ENCODE measurements around the gene FAM221B.

The FAM221B gene

GRCh38 chr9:35869621-35870216 is 41.2 kb upstream of the FAM221B start:
- H2AFZ ChIP-seq (ENCODE audit: low read depth, low read length), result no peak overlapping the region
- no peak for TF ChIP-seq CTCF (IDR thresholded peaks at IDR 0.05; ENCODE audit: low read depth, low read length)
- no peak for TF ChIP-seq EZH2phosphoT487 (IDR thresholded peaks at IDR 0.05; ENCODE audit: low read depth)
- H3K9ac ChIP-seq (ENCODE audit: low read length), result no peak overlapping the region
- no peaks in the 10 kb centered on the region for H4K20me1 ChIP-seq (ENCODE audit: insufficient read depth, low read length)
- H3K4me3 ChIP-seq (ENCODE audit: low read length), result no peak overlapping the region
- H3K79me2 ChIP-seq (ENCODE audit: low read length), result no peaks in the 10 kb centered on the region
- H3K4me2 ChIP-seq (ENCODE audit: low read length), result no peak overlapping the region
- no peaks in the 10 kb centered on the region for H3K9me3 ChIP-seq (ENCODE audit: insufficient read depth, low read length)
- H3K4me1 ChIP-seq (ENCODE audit: low read length), result no peaks in the 10 kb centered on the region
- H3K27ac ChIP-seq (ENCODE audit: low read length), result no peak overlapping the region
- no peaks in the 10 kb centered on the region for H3K27me3 ChIP-seq (ENCODE audit: low read depth, low read length)
- no peaks in the 10 kb centered on the region for H3K36me3 ChIP-seq (replicated peaks; ENCODE audit: low read depth, low read length)

GRCh38 chr9:35868933-35869332 is 40.4 kb upstream of the FAM221B start:
- H4K20me1 ChIP-seq (ENCODE audit: insufficient read depth, low read length), result no peaks in the 10 kb centered on the region
- TF ChIP-seq EZH2phosphoT487 (IDR thresholded peaks at IDR 0.05; ENCODE audit: low read depth) (no peak), CTCF (IDR thresholded peaks at IDR 0.05; ENCODE audit: low read depth, low read length) (no peak)
- H3K9ac ChIP-seq (ENCODE audit: low read length), result no peak overlapping the region

GRCh38 chr9:35867538-35867937 is 39.0 kb upstream of the FAM221B start:
- Histone ChIP-seq H3K36me3 (replicated peaks; ENCODE audit: low read depth, low read length) (no peaks in the 10 kb centered on the region), H3K4me2 (ENCODE audit: low read length) (no peak overlapping the region), H3K79me2 (ENCODE audit: low read length) (no peaks in the 10 kb centered on the region), H4K20me1 (ENCODE audit: insufficient read depth, low read length) (no peaks in the 10 kb centered on the region), H3K4me3 (ENCODE audit: low read length) (no peak overlapping the region), H3K27me3 (ENCODE audit: low read depth, low read length) (no peaks in the 10 kb centered on the region), H3K4me1 (ENCODE audit: low read length) (no peaks in the 10 kb centered on the region), H3K27ac (ENCODE audit: low read length) (no peak overlapping the region), H3K9ac (ENCODE audit: low read length) (no peak overlapping the region), H3K9me3 (ENCODE audit: insufficient read depth, low read length) (no peaks in the 10 kb centered on the region), H2AFZ (ENCODE audit: low read depth, low read length) (no peak overlapping the region)
- no peak for TF ChIP-seq CTCF (IDR thresholded peaks at IDR 0.05; ENCODE audit: low read depth, low read length)

More at GRCh38 chr9:35868933-35869332, 40.4 kb upstream of the FAM221B start:
- Histone ChIP-seq H3K4me3 (ENCODE audit: low read length) (no peak overlapping the region), H3K79me2 (ENCODE audit: low read length) (no peaks in the 10 kb centered on the region), H3K27me3 (ENCODE audit: low read depth, low read length) (no peaks in the 10 kb centered on the region), H3K4me2 (ENCODE audit: low read length) (no peak overlapping the region), H3K27ac (ENCODE audit: low read length) (no peak overlapping the region), H3K4me1 (ENCODE audit: low read length) (no peaks in the 10 kb centered on the region), H3K36me3 (replicated peaks; ENCODE audit: low read depth, low read length) (no peaks in the 10 kb centered on the region), H2AFZ (ENCODE audit: low read depth, low read length) (no peak overlapping the region), H3K9me3 (ENCODE audit: insufficient read depth, low read length) (no peaks in the 10 kb centered on the region)

- H3K27ac ChIP-seq (ENCODE audit: low read length), result no peak overlapping the region
- no peaks in the 10 kb centered on the region for H3K79me2 ChIP-seq (ENCODE audit: low read length)
- H3K9me3 ChIP-seq (ENCODE audit: insufficient read depth, low read length), result no peaks in the 10 kb centered on the region
- H3K4me3 ChIP-seq (ENCODE audit: low read length), result no peak overlapping the region
- H3K36me3 ChIP-seq (replicated peaks; ENCODE audit: low read depth, low read length), result no peaks in the 10 kb centered on the region
- H2AFZ ChIP-seq (ENCODE audit: low read depth, low read length), result no peak overlapping the region
- no peaks in the 10 kb centered on the region for H3K27me3 ChIP-seq (ENCODE audit: low read depth, low read length)
- H3K4me1 ChIP-seq (ENCODE audit: low read length), result no peaks in the 10 kb centered on the region
- no peak overlapping the region for H3K4me2 ChIP-seq (ENCODE audit: low read length)
- H3K9ac ChIP-seq (ENCODE audit: low read length), result no peak overlapping the region
- no peaks in the 10 kb centered on the region for H4K20me1 ChIP-seq (ENCODE audit: insufficient read depth, low read length)
- TF ChIP-seq CTCF (IDR thresholded peaks at IDR 0.05; ENCODE audit: low read depth, low read length) (no peak), EZH2phosphoT487 (IDR thresholded peaks at IDR 0.05; ENCODE audit: low read depth) (no peak)
Observed at GRCh38 chr9:35864695-35865255, 36.2 kb upstream of the FAM221B start.
